Cerebellar cortex (tissue), 1 donor: ENCODE measurements around the gene TLCD5.

Source experiments
- DNase-seq: peaks from one replicate; pipeline ENCODE4 v3.0.0-alpha.2; 2015; ENCODE audit warnings: low spot score

The TLCD5 gene

GRCh38 chr11:120308081-120308480 is 17.0 kb upstream of the TLCD5 start:
- DNase-seq, result no peak

- DNase-seq, result no peak
These were observed 14.2 kb upstream of the TLCD5 start for GRCh38 chr11:120310870-120311269.

DNA sequence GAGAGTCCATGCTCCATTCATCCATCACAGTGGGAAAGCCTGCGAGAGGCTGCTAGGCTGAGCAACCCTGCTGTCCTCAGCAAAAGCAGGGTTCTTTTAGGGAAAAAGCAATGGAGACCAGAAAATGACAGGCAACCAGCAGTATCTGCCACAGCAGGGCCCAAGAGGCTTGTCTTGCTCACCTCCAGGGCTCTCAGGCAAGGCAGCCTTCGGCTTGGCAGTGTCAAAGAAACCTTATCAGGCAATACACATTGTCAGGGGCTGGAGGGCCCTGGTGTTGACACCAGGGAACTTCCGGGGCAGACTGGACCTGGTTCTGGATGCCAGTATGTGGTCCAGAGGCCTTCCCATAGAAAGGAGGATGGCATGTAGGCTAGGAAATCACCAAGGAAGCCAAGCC is 10.2 kb upstream of the TLCD5 start:
- DNase-seq, result no peak

GRCh38 chr11:120316880-120317688 is 8.0 kb upstream of the TLCD5 start:
- no peak for DNase-seq

DNA sequence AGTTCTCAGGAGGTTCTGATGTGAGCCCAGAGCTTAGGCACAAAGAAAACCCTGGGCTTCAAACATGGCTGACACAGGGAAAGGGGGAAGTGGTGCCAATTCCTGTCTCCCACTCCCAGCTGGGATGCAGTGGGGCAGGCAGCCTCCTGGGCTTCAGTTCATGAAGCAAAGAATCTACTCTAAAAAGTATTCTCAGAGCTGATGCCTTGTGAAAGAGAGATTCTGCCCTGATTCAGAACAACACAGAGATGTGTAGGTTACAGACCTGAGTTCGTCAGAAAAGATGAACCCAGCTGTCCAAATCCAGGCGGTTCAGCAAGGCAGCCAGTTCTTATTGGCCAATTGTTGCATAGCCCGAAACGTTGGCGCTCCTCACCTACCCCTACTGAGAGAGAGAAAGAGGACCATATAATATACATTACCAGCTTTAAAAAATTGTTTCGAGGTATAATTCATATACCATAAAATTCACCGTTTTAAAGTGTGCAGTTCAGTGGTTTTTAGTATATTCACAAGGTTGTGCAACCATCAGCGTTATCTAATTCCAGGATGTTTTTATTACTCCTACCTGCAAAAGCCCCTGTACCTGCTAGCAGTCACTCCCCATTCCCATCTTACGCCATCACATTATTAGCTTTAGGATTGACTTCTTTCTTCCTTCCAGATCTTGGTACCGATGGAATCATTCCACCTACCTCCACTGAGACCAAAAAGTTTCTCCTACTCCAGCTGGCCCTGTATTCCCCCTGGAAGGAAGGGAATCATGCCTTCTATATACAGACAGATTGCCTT is 7.2 kb upstream of the TLCD5 start:
- DNase-seq, result no peak

GRCh38 chr11:120318906-120319305 is 6.2 kb upstream of the TLCD5 start:
- DNase-seq, result no peak

DNA sequence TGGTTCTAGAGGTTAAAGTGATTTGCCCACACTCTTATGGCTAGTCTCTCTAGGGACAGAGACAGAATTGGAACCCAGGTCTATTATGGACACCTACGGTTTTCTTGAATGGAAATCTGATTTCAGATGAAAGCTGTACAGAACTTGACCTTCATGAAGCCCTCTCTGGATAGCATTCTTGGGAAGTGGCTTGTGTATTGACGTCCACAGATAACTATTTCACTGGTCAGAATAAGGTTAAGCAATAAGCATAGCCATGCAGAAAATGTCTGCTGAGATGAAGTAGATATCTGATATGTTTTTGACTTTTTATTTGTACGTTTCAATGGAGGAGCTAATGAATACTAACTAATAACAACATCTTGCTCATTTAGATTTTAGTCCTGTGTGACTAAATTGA is 1.1 kb downstream of the TLCD5 start:
- DNase-seq, result no peak

- DNase-seq, result no peak
These were observed 1.8 kb downstream of the TLCD5 start for GRCh38 chr11:120326845-120327281.

DNA sequence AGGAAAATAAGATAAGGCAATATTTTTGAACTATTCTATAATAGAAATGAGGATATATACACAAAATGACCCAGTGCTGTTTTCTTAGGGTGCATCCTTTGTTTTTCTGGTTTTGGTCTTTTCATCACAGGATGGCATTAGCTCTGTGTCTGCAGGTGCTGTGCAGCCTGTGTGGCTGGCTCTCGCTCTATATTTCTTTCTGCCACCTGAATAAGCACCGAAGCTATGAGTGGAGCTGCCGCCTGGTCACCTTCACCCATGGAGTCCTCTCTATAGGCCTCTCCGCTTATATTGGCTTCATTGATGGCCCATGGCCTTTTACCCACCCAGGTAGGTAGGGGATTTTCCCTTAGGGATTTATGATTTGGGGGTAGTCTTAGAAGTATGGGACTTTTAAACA is 2.2 kb downstream of the TLCD5 start:
- DNase-seq, result peak; percentile 49

- no peak for DNase-seq
These were observed 4.5 kb downstream of the TLCD5 start for GRCh38 chr11:120329556-120329955.

DNA sequence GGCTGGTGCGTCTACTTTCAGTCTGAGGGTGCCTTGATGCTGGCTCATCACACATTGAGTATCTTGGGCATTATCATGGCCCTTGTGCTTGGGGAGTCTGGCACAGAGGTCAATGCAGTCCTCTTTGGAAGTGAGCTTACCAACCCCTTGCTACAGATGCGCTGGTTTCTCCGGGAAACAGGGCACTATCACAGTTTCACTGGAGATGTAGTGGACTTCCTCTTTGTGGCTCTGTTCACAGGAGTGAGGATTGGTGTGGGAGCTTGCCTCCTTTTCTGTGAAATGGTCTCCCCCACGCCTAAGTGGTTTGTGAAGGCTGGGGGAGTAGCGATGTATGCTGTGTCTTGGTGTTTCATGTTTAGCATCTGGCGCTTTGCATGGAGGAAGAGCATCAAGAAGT is 4.9 kb downstream of the TLCD5 start:
- DNase-seq, result no peak

- no peak for DNase-seq
These were observed 6.3 kb downstream of the TLCD5 start for GRCh38 chr11:120331301-120331996.

DNA sequence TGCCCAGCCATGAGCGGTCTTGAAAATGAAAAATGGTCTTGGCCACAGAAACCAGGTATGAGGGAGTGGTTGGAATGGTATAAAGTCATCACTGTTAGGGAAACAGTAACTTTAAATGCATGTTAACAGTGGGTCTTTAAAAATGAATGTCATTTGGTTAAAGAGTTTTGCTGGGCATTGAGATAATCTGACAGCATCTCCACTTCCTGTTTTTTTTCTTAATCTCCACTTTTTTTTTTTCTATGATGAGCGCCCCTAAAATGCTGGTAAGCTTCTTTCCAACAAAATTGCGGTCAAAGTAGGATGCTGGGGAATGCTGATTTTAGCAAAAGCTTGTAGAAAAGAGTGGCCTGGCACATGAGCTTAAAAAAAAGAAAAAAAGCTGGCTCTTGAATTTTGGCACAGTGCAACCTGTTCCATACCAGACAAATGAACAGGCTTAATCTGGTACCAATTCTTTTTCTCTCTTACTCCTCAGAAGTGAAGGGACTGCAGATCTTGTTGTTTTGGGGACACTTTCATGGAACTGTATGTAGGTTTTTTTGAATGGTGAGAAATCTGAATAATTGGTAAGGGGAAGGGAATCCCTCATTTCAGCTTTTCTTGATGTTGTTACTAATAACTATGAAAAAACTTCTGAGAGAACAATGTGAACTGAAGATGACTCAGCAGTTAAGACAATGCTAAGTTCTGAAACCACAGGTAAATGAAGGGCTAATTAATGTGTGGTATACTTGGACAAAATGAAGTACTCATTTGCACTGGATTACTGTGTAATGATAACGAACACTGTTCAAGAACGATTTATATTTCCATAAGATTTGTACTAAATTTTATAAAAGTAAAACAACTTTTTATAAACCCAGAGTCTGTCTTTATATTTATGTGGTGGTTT is 8.0 kb downstream of the TLCD5 start:
- no peak for DNase-seq

DNA sequence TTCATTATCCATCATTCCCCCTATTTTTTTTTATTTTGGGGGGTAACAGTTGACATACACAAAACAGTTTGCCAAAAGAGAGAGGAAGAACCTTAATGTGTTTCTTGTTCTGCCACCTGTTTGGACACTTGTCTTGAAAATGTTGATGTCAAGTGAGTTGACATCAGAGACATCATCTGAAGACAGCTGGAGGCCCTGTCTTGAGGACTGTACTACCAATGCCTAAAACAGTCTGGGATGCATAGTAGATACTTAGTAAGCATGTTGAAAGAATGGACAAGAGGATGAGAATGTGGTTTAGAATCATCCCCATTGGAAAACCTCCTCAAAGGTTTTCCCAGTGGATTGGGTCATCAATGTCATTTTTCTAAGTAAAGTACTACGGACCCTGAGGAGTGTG is 8.7 kb downstream of the TLCD5 start:
- no peak for DNase-seq

DNA sequence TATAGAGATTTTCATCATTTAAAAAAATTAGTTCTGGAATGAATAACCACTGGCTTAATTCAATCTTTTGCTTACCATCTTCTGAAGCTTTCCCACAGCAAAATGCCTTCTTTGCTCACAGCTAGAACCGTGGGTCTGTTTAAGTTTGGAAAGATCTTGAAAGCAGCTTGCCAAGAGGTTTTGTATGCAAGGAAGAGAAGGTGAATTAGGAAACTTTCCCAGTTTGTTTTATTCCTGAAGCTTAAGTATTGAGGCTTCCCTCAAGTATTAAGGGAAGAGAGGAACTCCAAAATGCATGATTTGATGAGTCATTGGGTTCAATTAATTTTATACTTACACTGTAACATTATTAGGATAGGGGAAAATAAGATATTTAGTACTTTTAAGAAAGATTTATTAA is 9.2 kb downstream of the TLCD5 start:
- DNase-seq, result no peak

- DNase-seq, result peak; percentile 91
These were observed 9.9 kb downstream of the TLCD5 start for GRCh38 chr11:120334894-120335462.

GRCh38 chr11:120335556-120335907 is 10.4 kb downstream of the TLCD5 start:
- no peak for DNase-seq

GRCh38 chr11:120335908-120336640 is 11.0 kb downstream of the TLCD5 start, which contains the start of gene ARHGEF12:
Gene ARHGEF12 (plus strand): TSS chr11:120336413. CDS start chr11:120337244, 831 bp downstream.
- DNase-seq, result peak; percentile 91

DNA sequence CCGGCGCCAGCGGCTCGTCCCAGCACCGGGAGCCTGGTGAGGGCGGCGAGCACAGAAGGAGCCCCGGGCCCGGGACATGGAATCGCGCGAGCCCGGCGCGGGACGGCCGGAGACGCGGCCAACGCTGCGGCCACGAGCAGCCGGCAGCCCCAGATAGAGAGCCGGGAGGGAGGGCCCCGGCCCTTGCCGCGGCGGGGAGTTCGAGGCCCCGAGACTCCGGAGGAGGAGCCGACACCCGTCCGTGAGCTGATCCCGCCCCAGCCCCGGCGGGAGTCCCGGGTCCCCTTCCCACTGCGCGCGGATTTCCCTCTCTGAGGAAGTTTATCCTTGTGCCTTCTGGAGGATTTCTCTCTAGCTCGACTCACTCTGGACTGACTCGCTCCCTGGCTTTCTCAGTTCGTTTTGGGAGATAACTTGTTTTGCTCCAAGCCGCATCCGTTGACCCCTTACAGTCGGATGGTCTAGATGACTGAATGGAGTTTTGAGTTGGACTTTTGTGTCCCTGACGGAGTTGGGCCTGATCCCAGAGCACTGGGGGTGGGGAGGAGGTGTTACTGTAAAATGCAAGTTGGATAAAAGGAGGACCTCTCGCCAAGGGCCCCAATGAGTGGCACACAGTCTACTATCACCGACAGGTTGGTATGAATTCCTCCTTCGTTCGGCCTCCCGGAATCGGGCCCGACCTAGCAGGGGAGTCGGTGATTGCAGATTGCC is 11.7 kb downstream of the TLCD5 start:
- peak; percentile 49 for DNase-seq
